ENCODE results near the gene NCAM1. TPM values are rescaled to one million over a fixed set of nuclear protein-coding genes. Genes with fewer than 3 reads are reported as not detected.

The NCAM1 gene
- total RNA-seq, 4 donors from 2014 or later: 56.3 to 193 (median 70.2) TPM

- TF ChIP-seq POLR2AphosphoS5 (IDR thresholded peaks at IDR 0.05): no peak
- TF ChIP-seq CTCF (IDR thresholded peaks at IDR 0.05): no peak
- no peak for TF ChIP-seq EP300 (IDR thresholded peaks at IDR 0.05)
- TF ChIP-seq POLR2A (IDR thresholded peaks at IDR 0.05): no peak
- no peak for ATAC-seq
- Histone ChIP-seq H3K9me3 (peaks cover 0 to 4% (median 0%) of the 10 kb centered on the region in 3 donors), H3K36me3 (peaks cover 0 to 76% of the 10 kb centered on the region in 2 donors), H3K27me3 (no peaks in the 10 kb centered on the region), H3K27ac (no peak overlapping the region), H3K4me1 (no peaks in the 10 kb centered on the region), H3K4me3 (no peak overlapping the region)
- WGBS, 2 donors (ENCODE audit: low coverage in 1 of 2): 71 to 74% methylated on average over 4 of the region's 4 CpGs
These were observed 360.9 kb downstream of the NCAM1 start for GRCh38 chr11:113322158-113322557.

- H3K27ac ChIP-seq: no peak overlapping the region
- ATAC-seq: no peak
- WGBS, 2 donors (ENCODE audit: low coverage in 1 of 2): 82 to 90% methylated on average over 5 of the region's 5 CpGs
- no peaks in the 10 kb centered on the region for H3K4me1 ChIP-seq
- no peak overlapping the region for H3K4me3 ChIP-seq
- no peaks in the 10 kb centered on the region for H3K27me3 ChIP-seq
- no peak for TF ChIP-seq POLR2A (IDR thresholded peaks at IDR 0.05)
- TF ChIP-seq POLR2AphosphoS5 (IDR thresholded peaks at IDR 0.05): no peak
- no peak for TF ChIP-seq CTCF (IDR thresholded peaks at IDR 0.05)
- no peak for TF ChIP-seq EP300 (IDR thresholded peaks at IDR 0.05)
- peaks cover 0 to 75% of the 10 kb centered on the region in 2 donors for H3K36me3 ChIP-seq
- peaks cover 0 to 4% (median 0%) of the 10 kb centered on the region in 3 donors for H3K9me3 ChIP-seq
These were observed 363.0 kb downstream of the NCAM1 start for GRCh38 chr11:113324250-113324649.

Small RNAs within 50 kb of the gene (small RNA-seq; reads per million reads assigned to genes)
- 0 reads per million in 4 donors for gene RNU7-187P
